Stimulated activated CD4-positive, alpha-beta T cell treated with anti-CD3 and anti-CD28 coated beads, TNF-alpha, amount 100 ng/mL, for 1 hour (primary cell): ENCODE measurements around the gene GAS2.

Source experiments
- DNase-seq, 3 donors: peaks; one replicate each; pipeline ENCODE4 v3.0.0-alpha.2; 2020; ENCODE audit warnings: low read depth in 3 of 3, low spot score in 1 of 3

Gene GAS2

DNA sequence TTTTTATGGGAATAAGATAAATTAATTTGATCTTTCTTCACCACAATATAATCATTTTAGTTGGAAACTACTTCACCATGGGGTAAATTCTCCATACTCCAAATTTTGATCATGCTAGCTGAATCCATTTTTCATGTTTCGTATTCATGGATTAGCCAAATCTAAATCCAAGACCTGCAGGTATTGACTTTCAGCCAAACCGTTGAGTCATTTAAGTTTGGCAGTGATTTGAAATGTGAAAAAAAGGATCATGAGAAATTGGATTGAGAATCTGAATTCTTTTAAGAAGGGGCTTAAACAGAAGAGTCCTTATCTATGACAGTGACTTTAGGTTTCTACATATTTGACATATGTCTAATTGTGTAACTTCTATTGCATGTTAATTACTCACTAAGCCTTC lies 5.3 kb downstream of the GAS2 start:
- DNase-seq, result no peak

DNA sequence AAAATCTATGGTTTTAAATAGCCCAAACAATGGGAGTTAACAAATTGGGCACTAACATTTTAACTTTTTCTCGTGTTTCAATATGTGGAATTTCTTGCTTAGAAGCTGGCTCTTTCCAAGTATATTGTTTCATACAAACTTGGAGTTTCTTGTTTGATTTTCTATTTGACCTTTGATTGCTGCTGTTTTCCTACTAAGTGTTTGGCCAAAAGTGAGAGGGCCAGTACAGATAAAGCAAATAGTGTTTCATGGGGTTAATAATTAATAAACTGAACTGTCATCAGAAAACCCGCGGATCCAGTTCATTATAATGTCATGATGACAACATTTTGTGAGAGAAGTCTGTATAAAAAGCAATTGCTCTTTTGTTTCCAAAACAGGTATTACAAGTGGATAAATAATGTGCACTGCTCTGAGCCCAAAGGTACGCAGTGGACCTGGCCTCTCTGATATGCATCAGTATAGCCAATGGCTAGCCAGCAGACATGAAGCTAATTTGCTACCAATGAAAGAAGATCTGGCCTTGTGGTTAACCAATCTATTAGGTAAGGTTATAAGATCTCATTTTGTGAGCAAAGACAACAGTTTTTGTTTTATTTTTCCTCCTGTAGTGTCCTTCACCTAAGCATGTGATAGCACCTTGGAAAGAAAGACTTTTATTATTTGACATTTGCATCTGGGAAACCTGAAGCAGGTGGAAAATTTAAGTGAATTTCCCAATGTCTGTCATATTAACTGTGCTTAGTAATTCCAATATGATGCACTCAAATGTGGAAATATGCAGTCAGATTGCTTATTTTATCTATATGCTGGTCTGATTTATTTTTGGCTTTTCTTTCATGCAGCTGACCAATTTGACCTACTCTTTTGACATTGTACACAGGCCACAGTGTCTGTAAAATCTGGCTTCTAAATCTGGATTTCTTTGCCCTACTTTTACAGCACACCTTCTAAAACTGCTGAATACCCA lies 8.3 kb downstream of the GAS2 start:
- no peak for DNase-seq

DNA sequence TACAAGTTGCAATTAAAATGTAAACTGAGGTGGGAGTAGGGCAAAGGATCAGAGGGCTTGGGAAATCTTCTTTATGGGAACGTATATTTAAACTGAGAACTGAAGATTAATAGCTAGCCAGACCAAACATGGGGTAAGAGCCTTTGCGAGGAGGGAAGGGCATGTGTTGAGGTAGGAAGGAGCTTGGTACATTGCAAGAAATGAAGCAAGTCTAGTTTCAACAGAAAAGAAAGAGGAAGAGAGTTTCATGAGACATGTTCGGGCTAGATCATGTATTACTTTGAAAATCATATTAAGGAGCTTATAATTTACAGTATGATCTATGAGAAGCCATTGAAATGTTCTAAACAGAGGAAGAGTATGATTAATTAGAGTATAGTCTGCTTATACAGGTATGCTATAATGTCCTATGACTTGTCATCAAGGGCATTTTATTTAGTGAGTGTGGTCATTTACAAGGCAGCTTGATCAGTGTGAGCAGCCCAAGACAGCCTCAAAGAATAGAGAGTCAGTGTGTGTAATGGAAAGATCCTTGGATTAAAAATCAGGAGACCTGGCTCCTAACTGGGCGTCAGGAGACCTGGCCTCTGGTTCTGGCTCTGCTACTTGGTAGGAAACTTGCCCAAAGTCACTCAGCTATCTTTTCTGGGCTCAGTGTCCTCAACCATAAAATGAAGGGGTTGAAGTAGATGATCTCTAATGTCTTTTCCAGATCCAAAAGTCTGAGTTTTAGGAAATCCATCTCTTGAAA lies 10.9 kb downstream of the GAS2 start:
- DNase-seq, result no peak

DNA sequence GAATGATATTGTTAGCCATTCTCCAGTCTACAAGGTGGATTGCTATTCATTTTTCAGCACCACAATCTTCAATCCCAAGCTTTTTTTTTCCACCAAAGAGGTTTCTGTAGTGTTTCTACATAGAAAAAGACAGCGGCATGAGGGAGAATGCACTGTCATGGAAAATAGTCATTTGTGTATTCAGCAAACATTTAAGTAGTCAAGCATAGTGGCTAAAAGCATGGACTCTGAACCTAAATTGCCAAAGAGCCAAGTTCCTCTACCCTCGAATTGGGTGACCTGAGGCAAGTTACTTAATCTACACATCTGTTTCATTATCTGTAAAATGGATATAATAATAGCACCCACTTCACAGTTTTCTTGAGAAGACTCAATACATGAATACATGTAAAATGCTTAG lies 14.2 kb downstream of the GAS2 start:
- DNase-seq, result no peak

DNA sequence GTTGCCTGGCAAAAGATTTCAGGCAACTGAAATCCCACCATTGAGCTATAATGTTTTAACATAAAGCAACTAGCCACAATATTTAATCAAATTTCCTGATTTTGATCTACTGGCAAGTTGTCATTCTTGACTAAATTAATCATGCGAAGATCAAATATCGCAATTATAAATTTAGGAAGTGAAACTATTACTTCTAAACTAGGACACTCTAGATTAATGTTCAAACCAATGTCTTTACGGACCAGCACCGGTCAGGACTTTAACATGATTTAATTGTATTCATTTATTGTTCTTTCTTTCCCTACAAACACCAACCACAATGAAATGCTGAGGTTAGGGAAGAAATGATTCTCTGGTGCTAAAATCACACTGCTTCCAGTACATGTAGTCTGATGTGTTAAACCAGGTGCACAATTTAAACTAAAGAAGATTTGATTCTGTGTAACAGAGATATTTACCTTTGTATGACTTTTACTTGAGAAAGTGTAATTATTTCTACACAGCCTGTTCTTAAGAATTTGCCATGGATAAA lies 14.9 kb downstream of the GAS2 start:
- no peak for DNase-seq

DNA sequence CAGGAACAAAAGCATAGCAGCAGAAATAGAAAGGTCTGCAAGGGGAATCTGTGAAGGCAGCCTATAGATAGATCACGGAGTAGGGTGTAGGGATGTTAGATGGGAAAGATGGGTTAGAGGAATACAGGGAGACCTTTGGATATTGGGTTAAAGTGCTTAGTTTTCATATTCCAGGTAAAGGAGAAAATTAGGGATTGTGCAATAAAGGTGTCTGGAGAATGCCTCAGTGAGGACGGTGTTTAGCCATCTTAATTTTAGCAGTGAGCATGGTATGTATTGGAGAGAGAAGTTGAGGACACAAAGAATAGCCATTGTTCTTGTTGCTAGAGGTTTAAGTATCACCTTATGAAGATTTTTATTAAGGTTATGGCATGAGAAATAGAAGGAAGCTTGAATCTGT lies 17.7 kb downstream of the GAS2 start:
- DNase-seq, result no peak

DNA sequence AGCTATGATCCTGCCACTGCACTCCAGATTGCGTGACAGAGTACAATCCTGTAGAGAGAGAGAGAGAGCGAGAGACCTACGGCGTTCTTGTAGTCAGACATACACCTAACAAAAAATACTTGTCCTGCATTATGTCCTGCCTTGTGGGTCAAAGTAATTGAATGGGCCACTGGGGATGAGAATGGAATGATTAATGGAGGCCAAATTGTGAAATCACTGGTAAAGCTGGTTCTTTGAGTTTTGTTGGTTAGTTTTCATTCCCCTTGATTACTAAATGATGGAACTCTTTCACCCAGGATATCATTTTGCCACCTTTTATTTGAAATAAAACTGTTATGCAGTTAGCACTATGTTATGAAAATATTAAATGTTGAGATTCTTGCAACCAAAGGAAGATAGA lies 18.7 kb downstream of the GAS2 start:
- DNase-seq, result no peak

DNA sequence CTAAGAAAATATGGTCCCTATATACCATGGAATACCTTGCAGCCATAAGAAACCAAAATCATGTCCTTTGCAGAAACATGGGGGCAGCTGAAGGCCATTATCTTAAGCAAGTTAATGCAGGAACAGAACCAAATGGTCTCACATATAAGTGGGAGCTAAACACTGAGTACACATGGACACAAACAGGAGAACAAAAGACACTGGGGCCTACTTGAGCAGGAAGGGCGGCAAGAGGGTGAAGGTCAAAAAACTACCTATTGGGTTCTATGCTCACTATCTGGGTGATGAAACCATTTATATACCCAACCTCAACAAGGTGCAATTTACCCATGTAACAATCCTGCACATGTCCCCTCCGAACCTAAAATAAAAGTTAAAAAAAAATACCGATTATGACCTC lies 22.5 kb downstream of the GAS2 start:
- no peak for DNase-seq

DNA sequence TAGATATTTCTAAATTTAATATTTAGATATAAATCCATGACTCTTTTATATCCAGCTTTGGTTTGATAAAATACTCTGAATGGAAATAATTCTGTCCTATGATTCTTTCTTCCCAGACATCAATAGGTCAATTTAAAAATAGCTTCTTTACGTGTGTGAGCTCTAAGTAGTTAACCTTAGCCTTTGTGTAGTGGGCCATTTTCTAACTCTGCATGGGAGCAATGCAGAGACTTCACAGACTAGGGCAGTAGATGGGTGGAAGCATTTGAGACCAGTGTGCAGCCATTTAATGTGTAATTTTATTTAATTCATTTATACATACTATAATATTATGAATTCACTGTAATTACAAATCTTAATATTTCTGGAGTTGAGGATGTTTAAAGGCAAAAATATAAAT lies 23.8 kb downstream of the GAS2 start:
- DNase-seq, result no peak

DNA sequence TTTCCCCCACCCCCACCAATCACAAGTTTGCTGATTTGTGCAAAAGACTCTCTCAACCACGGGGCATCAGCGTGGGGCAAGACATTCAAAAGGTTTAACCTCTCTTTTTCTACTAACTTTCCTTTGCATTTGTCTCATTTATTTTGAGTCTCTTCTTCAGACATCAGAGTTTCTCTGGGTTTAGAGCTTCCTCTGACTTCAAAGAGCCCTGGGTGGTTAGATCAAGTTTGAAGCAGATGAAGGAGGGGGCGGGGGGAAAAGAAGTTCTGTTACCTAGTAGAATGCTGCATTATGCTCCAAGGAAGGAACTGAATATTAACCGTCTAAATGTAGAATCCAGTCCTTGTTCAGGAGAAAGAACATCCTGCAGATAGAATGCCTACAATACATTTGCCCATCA lies 24.5 kb downstream of the GAS2 start:
- no peak for DNase-seq

DNA sequence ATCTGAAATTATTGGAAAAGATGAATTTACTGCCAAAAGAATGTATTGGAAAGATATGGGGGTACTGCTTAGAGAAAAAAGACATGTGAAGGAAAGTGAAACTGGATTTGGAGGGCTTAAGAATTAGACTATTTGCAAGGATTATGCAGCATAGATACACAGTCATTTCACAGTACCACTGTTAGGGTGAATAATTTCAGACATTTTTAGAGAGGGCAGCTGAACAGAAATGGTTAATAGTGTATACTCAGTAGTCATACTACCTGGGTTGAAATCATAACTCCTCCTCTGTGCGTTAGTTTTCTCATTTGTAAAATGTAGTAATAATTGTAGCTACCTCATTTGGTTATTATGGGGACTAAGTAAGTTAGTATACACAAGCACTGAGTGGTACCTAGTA lies 33.0 kb downstream of the GAS2 start:
- DNase-seq, result no peak

DNA sequence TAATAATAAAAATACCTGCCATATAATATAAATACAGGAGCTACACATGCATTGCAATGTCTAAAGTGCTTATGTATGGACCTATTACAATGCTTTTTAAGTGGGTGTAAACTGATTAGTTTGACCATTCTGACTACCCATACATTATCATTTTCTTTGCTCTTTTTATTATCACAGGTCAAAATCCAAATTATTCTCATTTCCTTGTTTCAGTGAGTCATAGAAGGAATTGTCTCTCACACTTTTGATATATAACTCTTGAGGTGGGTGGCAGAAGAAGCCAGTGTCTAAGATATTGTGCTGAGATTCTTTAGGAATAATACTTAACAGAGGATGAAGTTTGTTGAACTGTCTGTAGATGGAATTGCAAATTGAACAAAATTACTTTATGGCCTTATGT lies 35.6 kb downstream of the GAS2 start:
- no peak for DNase-seq

DNA sequence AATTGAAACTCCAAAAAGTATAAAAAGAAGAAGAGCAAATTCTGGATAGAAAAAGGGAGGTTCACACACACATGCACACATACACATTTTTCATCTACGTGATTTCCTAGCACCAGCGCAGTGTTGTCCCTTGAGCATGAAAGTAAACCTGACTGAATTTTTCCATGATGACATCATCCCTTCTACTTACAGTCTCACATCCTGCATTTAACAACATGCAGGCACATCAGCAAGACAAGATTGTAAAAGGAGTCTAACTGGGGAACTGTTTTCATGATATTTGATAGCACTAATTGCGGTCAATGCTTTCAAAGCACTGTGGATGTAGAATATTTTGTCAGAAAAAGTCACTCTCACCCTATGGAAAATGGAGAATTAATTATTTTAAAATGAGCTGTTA lies 36.6 kb downstream of the GAS2 start:
- DNase-seq, result no peak

DNA sequence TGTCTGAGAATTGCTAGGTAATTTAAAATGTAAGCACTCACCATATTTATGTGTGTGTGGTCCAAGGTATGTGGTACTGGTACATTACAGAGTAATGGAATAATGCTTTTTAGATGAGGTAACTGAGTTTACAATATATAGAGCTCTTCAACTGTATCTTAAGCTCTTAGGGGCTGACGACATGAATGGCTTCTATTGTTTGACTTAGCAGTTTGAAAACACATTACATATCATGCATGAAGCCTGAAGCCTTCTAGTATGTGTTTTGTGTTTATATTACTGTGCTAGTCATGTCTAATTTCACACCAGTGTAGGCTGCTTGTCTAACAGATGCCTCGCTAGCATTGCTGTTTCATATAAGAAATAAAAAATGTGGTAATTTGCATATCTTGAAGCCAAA lies 37.2 kb downstream of the GAS2 start:
- no peak for DNase-seq

DNA sequence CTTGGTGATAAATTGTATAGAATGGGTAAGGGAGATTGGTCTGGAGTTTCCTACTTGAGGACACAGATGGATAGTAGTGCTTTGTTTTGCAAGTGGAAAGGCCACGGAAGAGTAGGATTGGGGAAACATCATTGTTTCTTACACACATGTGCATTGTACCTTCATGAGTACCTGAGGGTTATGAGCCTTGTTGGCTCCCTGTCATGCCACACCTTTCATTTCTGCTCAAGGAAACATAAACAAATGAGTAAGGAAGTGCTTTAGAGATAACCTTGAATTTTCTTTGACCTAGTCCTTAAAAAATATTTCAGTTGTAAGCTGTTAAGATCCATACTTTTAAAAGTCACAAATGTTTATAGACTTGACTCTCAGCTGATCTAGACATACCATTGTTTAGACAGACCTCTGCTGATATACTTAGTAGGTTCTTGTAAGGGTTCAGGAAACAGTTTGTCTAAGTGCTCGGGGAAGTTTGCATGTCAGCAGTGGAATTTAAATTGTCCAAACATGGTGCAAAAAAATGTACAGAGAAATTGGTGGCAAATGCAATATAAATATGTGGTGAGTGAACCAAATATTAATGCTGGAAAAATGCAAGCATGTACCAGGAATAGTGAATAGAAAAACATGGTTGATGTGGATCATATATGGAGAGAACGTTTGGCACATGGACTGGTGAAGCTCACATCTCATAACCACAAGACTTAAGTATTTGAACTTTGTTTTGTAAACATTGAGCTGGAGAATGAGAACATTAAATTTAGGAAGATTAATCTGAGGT lies 40.9 kb downstream of the GAS2 start:
- DNase-seq, result no peak

DNA sequence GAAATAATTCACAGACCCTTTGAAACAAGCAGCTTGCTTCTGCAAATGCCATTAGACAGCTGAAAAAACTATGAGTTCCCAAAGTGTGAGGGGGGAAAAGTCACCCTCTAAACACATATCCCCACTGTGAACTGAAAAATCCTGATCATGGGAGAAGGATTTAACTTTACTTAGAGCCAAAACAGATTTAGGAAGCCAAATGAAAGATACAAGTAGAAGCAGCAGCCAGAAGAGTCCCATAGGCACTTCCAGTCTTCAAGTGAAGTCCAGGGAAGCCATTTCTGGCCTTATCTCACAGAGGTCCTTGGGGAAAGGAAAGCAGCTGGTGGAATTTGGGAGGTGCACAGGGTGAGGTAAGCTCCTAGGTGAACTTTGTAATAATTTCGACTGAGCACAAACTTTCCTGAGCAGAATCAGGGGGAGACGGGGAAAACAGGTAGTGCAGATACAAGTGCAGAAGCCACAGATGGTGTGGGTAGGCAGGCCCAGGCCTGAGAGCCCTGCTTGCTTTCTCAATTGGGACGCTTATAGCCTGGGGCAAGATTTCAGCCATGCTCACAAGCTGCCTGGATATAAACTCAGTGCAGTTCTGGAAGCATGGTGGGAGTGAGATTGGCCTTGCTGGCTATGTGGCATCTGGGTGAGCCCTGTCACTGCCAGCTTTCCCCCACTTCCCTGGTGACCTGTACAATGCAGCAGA lies 44.8 kb downstream of the GAS2 start:
- no peak for DNase-seq

DNA sequence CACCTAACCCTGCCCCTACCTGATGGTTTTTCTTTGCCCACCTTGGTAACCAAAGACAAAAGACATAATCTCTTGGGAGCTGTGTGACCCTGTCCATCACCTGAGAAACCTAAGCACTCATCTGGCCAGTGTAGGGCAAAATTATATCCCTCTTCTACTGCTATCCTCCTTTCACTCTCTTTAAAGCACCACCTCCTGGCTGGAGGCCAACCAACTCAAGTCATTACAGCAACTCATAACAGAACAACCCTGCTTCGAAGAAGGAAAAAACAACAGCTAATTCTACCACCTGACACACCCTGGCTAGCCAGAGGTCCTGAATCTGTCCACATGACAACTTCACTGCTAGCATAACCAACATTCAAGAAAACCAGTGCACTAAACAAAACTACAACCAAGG lies 45.5 kb downstream of the GAS2 start:
- DNase-seq, result no peak

DNA sequence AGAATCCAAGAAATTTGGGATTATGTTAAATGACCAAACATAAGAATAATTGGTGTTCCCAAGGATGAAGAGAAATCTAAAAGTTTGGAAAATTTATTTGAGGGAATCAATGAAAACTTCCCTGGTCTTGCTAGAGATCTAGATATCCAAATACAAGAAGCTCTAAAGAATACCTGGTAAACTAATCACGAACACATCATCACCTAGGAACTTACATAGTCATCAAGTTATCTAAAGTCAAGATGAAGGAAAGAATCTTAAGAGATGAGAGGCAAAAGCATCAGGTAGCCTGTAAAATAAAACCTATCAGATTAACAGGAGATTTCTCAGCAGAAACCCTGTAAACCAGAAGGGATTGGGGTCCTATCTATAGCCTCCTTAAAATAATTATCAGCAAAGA lies 46.9 kb downstream of the GAS2 start:
- DNase-seq, result no peak

DNA sequence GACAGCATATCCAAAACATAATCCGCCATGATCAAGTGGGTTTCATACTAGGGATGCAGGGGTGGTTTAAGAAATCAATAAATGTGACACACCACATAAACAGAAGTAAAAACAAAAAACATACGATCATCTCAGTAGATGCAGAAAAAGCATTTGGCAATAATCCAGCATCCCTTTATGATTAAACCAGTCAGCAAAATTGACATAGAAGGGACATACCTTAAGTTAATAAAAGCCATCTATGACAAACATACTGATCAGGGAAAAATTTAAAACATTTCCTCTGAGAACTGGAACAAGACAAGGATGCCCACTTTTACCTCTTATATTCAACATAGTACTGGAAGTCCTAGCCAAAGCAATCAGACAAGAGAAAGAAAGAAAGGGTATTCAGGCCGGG lies 49.6 kb downstream of the GAS2 start:
- DNase-seq, result no peak

DNA sequence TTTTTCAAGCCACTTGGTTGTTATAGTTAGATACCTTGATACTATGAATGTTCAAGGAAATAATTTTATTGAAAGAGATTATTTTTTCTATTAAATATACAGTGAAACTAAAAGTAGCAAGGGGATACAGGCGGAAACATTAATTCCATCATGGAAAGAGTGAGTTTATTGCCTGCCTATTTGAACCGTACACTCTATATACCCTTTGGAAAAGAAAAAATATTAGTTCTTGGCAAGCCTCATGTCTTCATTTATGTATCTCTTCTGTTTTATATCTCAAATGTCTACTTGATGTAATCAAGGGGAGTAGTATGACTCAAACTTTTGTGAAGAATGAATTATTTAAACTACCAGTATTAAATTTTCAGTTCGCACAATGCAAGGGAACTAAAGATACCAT lies 54.0 kb downstream of the GAS2 start:
- no peak for DNase-seq

DNA sequence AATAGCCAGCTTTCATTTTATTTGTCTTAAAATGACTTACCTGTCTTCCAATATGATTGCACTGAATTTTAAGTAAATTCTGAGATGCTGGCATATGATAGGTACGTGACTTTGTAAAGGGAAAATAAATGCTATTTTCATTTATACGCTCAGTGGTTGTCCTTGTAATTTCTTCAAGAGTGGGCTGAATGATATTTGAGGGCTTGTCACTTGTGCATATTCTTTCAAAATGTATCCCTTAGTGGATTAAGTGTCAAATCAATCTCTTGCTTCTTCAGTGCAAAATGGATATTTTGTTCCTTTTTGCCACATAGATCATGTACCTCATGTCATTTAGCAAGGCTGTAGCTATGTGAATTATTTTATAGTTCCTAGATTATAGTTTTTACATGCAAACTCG lies 56.9 kb downstream of the GAS2 start:
- DNase-seq, result no peak
